ENCODE data around the gene FAM234B.

DNA sequence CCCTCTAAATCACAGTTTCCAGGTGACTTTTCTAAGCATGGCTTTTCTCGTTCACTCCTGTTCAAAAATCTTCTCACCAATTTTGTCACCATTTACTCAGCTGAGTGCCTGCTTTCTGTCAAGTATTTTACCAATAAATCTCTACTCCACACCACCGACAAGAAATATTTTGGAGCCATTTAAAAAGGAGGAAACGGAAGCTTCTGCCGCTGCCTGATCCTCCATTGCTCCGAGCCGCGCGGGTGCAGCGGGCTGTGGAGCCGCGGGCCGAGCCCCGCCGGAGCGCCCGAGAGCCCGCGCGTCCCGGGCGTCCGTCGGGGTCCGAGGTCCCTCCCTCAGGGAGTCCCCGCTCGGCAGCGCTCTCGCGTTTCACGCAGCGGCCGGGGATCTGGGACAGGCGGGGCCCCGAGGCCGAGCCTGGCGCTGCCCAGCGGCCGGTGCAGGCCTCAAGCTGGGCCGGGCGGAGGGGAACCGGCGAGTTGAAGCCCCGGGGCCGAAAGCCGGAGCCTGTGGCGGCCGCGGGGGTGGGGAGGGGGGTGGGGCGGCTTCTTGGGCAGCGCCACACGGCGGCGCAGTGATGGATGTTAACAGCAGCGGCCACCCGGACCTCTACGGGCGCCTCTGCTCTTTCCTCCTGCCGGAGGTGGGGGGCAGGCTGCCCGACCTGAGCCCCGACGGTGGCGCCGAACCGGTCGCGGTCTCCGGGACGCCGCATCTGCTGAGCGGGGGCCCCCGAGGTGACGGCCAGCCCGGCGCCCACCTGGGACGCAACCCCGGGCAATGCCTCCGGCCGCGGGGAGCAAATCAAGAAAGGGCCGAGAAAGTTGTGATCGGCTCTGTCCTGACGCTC, 43.0 kb upstream of the FAM234B start:
- TF ChIP-seq HDGF (IDR thresholded peaks at IDR 0.05; ENCODE audit: borderline replicate concordance) (no peak), ELF4 (IDR thresholded peaks at IDR 0.05) (no peak), SP1 (IDR thresholded peaks at IDR 0.05) (no peak), ZNF384 (IDR thresholded peaks at IDR 0.05) (no peak)

Data from HEK293T (cell line).